HG03575 (cell line): Measurements from ENCODE around the gene IGBP1.
"Not testable (repeated sequence)": the region's sequence is repeated elsewhere in the genome, so short reads cannot be mapped to it uniquely, and the experiment has no call there.

Source experiments
- ATAC-seq: cut with Tn5 transposase; IDR thresholded peaks from one replicate; pipeline ENCODE4 v1.9.1; 2021; ENCODE audit not compliant: unreplicated experiment, insufficient number of reproducible peaks, low FRiP score; ENCODE audit errors: extremely low read depth

Gene IGBP1

DNA sequence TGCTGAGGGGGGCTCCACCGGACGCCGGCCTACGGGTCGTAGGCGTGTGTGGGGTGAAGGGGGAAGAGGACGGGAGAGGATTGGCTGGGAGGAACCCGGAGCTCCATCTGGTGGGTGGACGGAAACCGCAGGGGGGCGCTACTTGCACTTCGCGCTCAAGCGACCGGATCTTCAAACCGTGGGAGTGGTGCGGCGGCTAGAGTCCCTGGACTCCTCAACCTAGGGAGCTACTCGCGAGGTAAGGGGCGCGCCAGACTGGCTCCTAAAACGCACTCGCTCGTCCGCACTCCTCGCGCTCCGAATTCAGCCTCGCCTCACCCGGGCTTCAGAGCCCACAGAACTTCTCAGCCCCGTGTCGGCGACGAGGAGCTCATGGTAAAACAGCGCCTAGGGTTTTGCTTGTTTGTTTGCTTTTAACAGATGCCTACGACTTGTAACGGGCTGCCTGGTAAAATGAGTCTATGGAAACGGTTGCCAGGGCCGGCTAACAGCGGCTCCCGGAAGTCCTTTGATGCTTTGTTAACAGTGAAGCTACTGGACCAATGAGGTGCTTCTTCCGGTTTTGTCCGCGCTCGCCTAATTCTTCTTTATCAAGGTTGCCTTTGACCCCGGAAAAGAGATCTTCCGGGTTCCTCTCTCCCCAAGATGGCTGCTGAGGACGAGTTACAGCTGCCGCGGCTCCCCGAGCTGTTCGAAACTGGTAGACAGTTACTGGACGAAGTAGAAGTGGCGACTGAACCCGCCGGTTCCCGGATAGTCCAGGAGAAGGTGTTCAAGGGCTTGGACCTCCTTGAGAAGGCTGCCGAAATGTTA, at the start of gene IGBP1:
IGBP1 (plus strand) TSS at position 145 of the 813 bp plus-strand sequence; CDS start at position 646, 501 bp downstream.
- peak; percentile 53 for ATAC-seq

DNA sequence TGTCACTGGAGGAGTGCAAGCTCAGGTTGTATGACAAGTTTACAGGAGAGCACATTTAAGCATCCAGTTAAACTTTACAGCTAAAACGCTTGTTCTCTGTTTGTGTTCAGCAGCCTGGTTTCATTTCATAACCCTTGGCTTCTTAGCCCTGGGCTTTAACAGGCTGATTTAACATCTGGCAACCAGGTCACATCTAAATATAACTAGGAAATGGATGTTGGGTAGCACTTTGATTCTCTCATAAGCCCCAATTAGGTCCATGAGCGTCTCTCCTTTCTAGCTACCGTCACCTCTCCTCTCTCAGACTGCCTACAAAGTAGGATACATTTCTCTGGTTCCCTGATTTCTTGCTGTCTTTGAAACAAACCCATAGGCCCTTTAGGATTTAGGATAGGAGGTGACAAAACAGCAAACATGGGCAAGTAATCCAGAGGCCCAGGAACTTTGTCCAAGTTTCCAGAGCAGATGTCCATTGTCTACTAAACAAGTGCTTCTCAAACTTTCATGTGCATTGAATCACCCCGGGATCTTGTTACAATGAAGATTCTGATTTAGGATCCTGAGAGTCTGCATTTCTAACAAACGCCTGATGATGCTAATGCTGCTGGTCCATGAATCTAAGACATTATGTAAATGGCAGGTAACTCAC, 48.5 kb upstream of the IGBP1 start:
- ATAC-seq: no peak

DNA sequence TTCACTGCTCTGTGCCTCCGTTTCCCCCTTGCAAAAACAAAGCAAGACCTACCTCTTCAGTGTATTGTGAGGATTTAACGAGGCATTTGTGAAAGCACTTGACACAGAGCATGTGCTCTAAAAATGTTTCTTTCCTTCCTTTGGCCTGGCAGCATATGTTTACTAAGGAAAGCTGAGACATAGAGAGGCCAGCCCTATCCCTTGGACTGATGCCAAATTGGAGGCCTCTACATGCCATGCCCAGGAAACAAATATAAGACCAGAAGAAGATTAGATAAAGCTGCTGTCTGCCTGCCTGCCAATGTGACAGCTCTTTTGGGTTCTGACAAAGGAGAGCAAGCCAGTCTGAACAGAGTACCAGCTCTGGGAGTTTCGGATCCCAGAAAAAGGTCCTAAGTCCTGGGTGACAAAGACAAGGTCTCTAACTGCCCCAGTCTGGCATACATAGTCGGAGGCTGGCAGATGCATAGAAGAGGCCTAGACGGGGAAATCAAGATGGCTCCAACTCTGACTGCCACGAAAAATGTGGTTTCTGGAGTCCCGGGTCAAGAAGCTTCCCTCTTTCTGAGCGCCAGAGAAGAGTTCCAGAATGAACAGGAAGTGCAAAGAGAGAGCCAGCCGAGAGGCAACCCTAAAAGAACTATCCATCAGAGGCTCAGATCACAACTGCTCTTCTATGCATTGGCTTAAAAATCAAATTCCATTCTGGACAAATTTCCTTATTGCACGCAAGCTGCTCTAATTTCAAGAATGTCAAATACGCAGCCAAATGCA, 45.2 kb upstream of the IGBP1 start:
- no peak for ATAC-seq

DNA sequence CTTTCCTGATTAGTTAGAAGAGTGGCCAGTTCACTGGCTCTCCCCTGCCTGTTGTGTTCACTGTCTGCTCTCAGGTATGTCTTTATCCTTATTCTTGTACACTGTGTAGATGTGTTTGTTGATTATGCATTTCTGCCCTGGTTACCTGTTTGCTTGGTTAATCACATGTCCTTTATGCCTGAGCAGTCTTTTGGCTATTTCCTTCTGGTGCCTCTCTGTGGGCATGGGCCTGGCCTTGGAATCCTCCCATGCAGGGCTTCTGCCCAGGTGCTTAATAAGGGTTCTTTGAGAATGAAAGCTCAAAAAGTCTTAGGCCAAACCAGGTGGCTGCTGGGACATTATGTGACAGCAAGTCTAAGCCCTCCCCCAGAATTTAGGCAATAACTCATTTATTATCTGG, 44.5 kb upstream of the IGBP1 start:
- no peak for ATAC-seq

DNA sequence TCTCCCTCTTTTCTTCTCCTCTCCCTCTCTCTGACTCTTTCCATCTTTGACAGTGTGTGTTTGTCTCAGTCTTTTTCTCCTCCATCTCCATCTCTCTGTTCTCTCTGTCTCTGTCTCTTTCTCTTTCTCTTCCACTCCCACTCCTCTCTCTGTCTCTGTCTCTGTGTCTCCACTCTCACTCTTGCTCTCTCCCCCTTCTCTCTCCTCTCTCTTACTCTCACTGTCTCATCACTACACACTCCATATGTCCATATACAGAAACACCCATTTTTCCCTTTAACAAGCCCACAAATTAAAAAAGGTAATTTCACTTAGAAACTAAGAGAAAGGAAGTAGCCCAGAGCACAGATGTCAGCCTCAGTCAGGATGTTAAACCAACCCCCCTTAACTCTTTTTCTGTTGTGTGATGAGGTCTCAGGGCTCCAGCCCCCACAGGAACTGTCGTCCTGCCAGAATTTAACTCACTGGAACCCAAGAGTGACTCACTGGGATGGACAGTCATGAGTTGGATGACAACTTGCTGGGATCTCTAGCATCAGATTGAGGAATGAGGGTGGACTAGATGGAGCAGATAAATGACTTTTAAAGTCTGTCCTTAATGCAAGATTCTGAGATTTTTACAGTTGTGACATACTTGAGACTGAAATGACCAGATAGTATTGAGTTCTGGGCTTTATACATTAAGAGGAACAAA, 43.5 kb upstream of the IGBP1 start:
- ATAC-seq: no peak

DNA sequence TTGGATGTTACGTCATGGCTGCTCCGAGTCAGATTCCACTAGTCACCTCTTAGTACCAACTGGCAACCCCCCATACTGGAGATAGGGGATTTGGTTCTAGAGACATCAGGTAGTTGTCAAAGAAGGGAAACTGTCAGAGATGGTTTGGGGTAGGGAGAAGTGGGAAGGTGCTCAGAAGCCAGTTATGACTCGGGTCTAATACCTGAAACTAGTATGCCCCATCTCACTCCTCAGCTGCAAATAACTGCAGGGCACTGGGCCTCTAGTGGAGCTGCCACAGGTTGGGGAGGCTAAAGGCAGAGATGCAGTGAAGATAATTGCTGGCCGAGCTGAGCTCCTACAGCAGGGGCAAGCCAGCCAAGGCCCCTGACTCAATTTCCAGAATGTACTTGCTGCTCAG, 41.0 kb upstream of the IGBP1 start:
- ATAC-seq: no peak

DNA sequence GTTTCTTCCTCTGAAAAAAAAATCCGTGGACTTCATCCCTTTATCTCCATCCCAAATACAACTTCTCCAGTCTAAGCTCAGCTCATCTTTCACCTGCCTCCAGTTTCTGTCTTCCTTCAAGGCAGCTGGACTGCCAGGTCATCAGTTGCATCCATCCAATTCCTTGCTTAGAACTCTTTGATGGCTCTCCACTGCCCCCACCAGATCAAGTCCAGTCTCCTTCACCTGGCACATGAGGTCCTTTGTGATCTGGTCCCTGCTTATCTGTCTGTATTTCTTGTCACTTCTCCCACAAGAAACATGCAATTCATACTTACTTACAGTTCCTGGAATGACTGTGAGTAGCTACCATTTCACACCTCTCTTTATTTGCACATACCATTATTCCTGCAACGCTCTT, 37.2 kb upstream of the IGBP1 start:
- ATAC-seq: no peak

DNA sequence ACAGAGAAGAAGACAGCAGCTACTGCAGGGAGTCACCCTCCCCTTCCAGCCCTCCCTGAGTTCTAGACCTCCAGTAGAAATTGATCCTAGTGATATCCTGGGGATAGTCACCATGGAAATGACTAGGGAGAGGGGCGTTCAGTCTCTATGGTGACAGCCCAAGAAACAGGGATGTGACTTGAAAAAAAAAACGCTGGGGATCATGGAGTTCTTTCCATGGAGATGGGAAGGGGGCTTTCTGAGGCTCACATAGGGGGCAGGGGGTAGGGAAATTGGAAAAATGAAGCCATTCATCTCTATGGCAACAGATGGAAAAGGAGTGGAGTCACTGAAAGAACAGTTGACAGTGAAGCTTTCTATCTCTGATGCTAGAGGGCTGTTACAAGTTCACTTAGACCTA, 28.0 kb upstream of the IGBP1 start:
- no peak for ATAC-seq

DNA sequence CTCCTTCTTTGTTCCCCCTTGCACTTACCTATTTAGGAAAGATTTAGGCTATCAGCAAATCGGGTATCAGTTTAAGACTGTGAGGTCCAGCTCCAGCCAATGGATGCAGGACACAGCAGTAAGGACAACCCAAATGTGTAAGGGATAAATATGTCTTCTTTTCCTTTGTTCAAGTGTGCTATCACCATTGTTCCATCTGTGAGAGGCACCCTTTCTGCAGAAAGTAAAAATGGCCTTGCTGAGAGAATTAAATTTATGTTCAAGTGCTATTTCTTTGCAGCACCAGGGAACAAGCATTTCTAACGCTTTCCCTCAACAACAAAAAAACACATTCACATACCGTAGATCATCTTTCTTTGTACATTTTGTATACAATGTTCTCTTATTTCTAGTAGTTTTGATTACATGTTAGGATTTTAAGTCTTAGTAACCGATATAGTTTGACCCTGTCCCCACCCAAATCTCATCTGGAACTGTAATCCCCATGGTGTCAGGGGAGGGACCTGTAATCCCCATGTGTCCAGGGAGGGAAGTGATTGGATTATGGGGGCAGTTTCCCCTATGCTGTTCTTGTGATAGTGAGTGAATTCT, 21.7 kb upstream of the IGBP1 start:
- not testable (repeated sequence) for ATAC-seq

DNA sequence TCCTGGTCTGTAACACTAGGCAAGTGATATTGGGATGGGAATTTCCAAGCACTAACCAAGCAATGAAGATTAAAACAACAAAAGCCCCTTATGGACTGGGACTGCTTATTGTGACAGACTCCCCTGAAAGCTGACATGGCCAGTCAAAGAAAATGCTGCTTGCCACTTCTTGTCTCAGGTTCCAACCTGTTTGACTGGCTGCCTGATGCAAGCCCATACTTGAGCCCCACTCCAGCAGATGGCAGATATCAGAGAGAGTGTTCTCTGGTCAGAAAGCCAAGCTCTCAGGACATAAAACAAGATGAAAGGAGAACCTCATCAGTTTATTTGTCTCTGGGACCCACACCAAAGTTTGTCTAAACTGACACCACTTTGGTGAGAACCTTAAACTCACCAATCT, 15.5 kb upstream of the IGBP1 start:
- no peak for ATAC-seq

DNA sequence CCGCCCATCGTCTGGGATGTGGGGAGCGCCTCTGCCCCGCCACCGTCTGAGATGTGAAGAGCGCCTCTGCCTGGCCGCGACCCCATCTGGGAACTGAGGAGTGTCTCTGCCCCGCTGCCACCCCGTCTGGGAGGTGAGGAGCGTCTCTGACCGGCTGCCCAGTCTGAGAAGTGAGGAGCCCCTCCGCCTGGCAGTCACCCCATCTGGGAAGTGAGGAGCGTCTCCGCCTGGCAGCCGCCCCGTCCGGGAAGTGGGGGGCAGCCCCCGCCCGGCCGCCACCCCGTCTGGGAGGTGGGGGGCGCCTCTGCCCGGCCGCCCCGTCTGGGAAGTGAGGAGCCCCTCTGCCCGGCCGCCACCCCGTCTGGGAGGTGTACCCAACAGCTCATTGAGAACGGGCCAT, 10.2 kb upstream of the IGBP1 start:
- ATAC-seq: not testable (repeated sequence)

DNA sequence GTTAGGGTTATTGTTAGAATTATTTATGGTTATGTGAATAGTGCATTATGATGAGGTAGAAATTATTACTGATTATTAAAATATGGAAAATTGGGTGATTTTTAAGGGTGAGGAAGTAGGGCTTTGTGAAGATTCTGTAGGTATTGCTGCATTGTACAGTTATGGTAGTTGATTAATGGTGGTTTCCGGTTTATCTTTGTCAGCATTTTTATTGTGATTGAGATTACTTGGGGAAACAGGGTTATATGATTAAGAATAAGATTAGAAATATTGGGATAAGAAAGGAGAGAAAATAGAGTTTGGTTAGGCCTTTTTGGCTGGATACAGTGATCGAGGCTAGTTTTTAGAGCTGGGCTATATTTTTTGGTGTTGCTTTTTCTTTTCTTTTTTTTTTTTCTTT, 8.6 kb upstream of the IGBP1 start:
- no peak for ATAC-seq

DNA sequence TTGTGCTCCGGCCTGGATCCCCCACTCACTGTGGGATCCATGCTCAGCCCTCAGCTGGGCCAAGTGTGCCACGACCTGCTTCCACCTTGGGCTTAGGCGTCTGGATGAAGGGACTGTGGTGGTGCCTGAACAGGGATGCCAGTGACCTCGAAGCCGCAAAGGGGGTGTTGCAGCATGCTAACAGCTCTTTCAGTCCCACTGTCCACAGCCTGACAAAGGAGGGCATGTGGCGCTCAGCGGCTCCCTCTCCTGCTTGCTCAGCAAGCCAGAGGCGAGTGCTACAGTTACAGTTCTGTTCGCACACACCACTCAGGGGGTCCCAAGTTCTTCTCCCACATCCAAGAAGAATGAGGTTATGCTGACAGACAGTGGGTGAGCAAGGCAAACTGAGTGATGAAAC, 5.2 kb upstream of the IGBP1 start:
- ATAC-seq: no peak

DNA sequence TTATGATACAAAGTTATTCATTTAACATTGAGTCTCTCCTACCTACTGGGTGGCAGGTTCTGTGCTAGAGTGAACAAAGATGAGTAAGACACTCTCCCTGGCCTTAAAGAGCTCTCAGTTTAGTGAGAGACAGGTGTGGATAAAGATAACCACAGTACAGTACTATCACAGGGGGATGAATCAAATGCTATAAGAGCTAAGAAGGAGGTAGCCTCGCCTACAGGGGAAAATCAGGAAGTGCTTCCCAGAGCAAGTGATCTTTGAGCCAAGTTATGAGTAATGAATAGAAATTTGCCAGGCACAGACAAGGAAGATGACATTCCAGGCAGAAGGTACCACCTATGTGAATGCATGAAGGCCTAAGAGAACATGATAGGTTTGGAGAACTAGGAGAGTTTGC, 3.4 kb upstream of the IGBP1 start:
- no peak for ATAC-seq

DNA sequence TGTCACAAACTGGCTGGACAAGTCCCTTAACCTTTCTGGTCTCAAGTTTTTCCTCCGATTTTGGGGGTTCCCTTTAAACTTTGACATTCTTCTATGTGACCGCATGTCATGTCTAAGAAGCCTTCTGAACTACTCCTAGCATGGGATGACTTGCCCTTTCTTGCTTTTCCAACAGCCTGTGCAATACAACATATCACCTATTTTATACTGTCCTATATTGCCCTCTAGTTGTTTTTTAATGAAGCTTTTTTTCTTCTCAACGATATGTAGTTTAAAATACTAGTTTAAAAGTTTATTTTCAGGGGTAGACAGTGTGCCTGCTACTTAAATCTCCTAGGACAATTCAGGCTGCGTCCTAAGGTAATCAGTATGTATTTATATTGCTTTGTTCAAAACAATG, 1.0 kb upstream of the IGBP1 start:
- no peak for ATAC-seq

DNA sequence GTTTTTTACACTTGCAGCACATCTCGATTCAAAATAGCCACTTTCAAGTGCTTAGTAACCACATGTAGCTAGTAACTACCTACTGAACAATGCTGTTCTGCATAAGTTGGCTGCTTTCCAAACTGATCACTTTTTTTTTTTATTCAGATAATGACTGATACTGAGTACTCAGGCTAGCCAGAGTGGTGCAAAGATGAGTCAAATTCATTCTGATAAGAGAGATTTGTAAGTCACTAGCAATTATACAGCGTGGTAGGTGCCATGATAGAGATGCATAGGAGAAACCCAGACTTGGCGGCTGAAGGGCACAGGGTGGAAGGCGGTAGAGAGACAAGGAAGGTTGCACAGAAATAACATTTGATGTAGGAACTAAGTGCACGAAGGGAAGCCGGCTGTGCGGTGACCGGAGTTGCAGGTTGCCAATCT, 357 bp upstream of the IGBP1 start:
- ATAC-seq: peak; percentile 26

DNA sequence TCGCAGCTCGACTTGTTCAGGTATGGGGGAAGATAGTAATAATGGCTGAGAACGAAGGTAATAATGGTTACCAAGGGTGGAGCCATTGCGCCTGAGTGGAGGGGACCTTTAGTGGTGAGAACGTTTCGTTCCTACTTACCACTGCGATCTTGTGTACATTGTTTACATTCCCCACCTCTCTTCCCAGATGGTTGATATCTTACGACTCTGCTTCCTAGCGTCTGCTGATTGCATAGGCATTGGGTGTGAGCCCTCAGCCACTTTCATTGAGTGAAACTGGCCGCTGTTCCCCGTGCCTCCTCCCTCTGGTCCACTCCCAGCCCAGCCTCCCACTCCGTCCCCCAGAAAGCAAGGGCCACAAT, 850 bp downstream of the IGBP1 start:
- ATAC-seq: no peak

DNA sequence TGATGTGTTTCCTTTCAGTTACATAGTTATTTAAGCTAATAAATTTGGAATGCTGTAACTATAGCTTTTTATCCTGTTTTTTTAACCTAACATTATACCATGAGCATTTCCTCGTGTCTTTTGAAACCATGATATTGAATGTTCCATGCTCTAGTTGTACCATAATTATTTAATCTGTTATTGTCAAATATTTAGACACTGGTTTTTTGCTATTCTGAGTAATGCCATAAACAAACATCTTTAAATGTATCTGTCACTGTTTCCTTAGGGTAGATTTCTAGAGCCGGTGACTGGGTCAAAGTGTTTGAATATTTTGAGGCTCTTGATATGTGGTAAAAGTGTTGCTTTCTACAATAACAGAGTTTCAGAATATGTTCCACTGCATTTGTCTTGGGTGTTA, 5.4 kb downstream of the IGBP1 start:
- ATAC-seq: no peak

DNA sequence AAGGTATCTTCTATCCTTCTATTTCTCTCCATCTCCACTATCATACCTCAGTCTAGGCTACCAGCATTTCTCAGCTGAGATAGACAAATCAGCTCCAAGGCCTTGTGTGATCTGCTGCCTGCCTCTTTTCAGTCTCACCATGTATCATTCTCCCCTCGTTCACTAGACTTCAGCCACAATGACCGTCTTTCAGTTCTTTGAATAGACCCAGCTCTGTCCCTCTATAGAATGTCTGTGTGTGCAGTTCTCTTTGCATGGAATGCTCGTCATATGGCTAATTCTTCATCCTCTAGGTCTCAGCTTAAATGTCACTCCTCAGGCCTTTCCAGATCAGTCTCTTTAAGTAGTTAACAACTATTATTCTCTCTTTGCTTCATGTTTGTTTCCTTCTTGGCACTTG, 6.5 kb downstream of the IGBP1 start:
- ATAC-seq: no peak
